ENCODE data around the gene DCAF8L1.

GRCh38 chrX:28015993-28016392 is 34.7 kb upstream of the DCAF8L1 start:
- TF ChIP-seq CTCF (IDR thresholded peaks at IDR 0.05) = no peak
- no peak for TF ChIP-seq POLR2AphosphoS5 (IDR thresholded peaks at IDR 0.05; ENCODE audit: insufficient read depth in 1 of 2, low read depth in 1 of 2)

Data from vagina (tissue), 2 donors.